GM12874 (cell line): Measurements from ENCODE around the gene SOX10.

Experiments used
- TF ChIP-seq, protein P1 (sequence below): IDR thresholded peaks from 2 replicates; pipeline ENCODE4 v1.5.1; 2011; ENCODE audit warnings: low read depth, mild to moderate bottlenecking, control low read depth, low read length, moderate library complexity; ENCODE audit not compliant: insufficient read depth

SOX10 gene

DNA sequence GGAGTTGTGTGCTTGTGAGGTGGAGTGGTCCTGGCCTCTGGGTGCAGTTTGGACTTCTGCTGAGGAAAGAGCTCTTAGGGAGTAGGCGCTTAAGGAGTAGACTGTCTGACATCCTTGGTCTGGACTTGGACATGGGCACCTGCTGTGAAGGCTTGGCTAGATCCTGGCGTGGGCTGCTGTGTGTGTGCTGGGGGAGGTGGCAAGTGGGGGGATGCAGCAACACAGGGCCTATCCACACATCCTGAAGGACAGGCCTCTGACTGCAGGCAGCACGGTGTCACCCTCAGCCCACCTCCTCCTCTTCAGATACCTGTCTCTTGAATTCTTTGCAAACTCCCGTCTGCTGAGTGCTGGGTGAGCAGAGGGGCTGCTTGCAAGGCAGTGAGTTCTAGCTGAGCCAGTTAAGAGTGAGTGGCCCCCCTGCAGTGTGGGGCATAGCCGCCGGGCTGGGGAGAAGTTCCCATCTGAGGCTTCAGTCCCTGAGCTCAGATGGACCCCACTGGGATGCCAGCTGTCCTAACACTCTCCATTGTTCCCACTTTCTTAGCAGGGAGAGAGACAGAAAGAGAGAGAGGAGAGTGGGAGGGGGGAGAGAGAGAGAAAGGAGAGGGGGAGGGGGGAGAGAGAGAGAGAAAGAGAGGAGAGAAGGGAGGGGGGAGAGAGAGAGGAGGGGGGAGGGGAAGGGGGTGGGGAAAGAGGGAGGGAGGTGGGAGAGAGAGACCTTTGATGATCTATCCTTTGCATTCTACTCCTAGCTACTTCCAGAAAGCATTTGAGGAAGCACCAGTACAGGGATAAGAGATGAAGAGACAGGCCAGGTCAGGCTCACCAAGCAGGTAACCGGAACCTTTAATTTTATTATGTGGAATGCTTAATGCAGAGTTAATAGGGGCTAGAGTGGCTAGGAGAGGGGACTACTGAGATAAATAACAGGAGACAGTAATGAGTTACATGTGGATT, 12.6 kb downstream of the SOX10 start:
- TF ChIP-seq, protein P1, sequence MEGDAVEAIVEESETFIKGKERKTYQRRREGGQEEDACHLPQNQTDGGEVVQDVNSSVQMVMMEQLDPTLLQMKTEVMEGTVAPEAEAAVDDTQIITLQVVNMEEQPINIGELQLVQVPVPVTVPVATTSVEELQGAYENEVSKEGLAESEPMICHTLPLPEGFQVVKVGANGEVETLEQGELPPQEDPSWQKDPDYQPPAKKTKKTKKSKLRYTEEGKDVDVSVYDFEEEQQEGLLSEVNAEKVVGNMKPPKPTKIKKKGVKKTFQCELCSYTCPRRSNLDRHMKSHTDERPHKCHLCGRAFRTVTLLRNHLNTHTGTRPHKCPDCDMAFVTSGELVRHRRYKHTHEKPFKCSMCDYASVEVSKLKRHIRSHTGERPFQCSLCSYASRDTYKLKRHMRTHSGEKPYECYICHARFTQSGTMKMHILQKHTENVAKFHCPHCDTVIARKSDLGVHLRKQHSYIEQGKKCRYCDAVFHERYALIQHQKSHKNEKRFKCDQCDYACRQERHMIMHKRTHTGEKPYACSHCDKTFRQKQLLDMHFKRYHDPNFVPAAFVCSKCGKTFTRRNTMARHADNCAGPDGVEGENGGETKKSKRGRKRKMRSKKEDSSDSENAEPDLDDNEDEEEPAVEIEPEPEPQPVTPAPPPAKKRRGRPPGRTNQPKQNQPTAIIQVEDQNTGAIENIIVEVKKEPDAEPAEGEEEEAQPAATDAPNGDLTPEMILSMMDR: no peak

DNA sequence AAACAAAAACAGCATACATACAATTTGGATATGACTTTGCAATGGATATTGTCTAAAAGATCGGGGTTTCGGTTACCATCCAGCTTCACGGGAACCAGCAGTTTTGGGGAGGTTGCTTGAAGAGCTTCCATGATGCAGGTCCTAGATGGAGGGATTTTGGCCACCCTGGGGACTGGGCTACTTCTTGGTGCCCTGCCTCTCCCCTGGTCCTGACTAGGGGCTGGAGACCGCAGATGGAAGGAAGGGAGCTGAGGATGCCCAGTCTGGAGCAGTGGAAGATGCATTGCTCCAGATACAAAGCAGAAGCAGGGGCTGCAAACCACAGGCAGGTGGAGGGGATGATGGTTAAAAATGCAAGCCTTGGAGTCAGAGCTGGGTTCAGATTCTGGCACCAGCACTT, 13.5 kb downstream of the SOX10 start:
- TF ChIP-seq, protein P1: no peak

DNA sequence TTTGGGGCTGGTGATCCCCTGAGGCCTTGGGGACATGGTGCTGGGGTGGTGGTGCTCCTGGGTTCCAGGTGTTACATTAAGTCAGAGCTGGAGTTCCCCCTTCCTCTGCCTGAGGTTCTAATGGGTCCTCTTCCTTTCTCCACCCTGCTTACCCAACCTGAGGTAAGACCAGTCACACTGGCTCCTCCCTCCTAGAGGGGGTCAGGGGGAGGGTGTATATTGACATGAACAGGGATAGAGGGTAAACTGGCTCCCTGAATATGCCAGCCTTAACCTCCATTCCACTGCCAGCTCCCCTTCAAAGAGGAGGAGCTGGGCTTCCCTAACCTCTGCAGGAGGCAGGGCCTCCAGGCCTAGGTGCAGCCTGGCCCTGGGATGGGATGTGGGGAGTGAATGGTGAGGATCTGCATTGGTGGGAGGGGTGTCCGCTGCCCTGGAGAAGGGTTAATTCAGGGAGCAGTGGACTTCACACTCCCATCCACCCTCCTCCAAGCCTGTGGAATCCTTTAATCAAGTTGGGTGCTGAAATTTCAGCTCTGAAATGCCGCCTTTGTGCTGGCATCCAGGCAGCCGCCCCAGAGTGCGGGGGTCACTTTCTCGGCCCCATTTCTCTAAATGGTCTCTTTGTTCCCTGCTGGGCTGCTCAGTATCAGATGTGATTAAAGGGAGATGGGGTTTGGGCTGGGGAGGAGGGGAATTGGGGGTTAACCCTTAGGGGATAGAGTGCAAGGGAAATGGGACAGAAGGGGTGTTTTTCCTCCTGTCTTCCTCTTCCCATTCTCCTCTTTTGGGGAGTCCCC, 15.7 kb downstream of the SOX10 start:
- TF ChIP-seq, protein P1: no peak

DNA sequence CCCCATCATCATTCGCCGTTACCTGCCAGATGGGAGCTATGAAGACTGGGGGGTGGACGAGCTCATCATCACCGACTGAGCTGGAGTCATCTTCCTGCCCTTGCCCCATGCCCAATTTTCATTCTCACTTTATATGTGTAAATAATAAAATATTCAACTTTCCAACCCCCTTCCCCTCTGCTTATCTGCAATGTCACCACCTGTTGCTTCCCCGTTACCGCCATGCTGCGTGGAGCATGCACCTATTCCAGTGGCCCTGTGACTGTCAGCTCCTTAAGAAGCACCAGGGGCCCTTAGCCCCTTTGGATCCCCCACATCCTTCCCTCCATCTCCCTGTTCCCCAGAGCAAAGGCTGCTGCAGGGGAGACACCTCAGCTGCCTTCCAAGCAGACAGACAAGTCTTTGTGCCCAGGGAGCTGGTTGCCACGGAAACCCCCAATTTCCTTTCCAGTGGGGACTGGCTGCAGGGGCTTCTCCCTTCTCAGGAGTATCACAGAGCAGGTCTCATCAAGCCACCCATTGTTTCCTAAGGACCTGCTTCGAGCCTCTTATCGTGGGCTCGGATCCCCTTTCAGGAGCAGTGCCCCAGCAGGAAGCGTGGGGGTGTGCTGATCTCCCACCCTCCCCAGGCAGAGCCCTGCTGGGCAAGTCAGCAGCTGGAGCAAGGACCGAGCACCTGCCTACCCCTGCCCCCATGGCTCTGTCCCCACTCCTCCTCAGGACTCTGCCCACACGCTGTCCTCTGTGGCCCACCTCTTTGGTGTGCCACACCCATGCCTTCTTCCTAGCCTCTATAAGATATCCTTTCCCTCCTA, 16.5 kb downstream of the SOX10 start:
- TF ChIP-seq, protein P1: no peak

DNA sequence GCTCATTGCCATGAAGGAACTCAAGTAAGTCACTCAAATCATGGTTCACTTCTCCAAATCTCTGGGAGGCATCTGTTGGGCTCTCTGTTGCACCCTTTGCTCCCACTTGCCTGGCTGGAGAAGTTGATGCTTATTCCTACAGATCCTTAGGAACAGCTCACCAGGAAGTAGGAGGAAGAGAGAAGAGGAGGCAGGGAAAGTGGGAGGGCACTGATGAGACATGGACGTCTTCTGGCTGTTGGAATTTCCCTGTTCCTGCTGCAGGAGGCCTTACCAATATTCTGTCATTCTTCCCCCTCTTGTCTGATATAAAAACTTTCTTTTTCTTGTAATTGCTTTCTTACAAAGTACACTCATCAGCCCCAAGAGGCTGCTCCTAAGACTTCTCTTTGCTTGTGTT, 17.2 kb downstream of the SOX10 start:
- TF ChIP-seq, protein P1: no peak

DNA sequence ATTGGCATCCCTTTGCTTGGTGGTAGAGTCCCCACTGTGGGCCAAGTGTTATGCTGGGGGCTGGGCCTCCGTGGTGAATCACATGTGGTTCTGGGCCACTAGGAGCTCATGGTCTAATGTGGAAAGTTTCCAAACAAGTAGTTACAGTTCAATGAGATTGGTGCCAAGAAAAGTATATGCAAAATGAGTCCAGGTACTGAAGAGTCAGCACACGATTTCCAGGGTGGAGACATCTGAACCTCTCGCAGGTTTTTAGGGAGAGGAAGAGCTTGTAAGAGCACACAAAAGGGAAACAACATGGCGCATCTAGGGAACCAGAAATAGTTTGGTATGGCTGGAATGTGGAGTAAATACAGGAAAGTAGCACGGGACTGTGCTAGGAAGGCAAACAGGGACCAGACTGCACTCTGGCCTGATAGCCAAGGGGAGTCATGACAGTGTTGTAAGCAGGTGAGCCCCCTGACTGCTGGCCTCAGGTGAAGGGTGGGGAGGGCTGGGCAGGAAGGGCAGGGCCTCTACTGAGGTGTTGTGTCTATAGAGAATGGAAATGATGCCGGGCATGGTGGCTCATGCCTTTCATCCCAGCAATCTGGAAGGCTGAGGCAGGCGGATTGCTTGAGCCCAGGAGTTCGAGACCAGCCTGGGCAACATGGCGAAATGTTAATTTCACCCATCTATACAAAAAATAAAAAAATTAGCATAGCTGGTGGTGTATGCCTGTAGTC, 18.3 kb downstream of the SOX10 start:
- TF ChIP-seq, protein P1: no peak
